Epithelial cell of esophagus (primary cell): ENCODE data around the gene PLXNB1.

Experiments
- DNase-seq: peaks from one replicate; pipeline ENCODE4 v3.0.0; 2010; ENCODE audit warnings: low read depth
- H3K4me3 ChIP-seq: 2 replicates; pipeline ENCODE4 v1.5.1; 2011; ENCODE audit warnings: mild to moderate bottlenecking, low read length, control low read depth
- CTCF ChIP-seq: IDR thresholded peaks from 2 replicates; pipeline ENCODE4 v1.5.1; 2011; ENCODE audit warnings: low read depth, mild to moderate bottlenecking, low read length, control low read depth, inconsistent platforms; ENCODE audit not compliant: insufficient read depth; ENCODE audit errors: missing control alignments

Gene PLXNB1

GRCh38 chr3:48387634-48388033 is 42.3 kb downstream of the PLXNB1 start:
- DNase-seq = peak; percentile 34
- TF ChIP-seq CTCF = no peak
- no peak overlapping the region for H3K4me3 ChIP-seq

GRCh38 chr3:48372862-48373435 is 56.9 kb downstream of the PLXNB1 start:
- DNase-seq = no peak
- no peak for TF ChIP-seq CTCF
- no peak overlapping the region for H3K4me3 ChIP-seq

- TF ChIP-seq CTCF = no peak
Measured at GRCh38 chr3:48372377-48372770, 57.5 kb downstream of the PLXNB1 start.

GRCh38 chr3:48371651-48372376 is 58.1 kb downstream of the PLXNB1 start, which contains the start of gene FBXW12:
TSS of gene FBXW12 (plus strand) at chr3:48372219. CDS start at chr3:48372768, 549 bp downstream.
- no peak for DNase-seq
- TF ChIP-seq CTCF = no peak

More at GRCh38 chr3:48372377-48372770, 57.5 kb downstream of the PLXNB1 start:
- DNase-seq = no peak
- no peak overlapping the region for H3K4me3 ChIP-seq

GRCh38 chr3:48370333-48370713 is 59.6 kb downstream of the PLXNB1 start:
- no peak for DNase-seq
- H3K4me3 ChIP-seq = no peak overlapping the region

More at GRCh38 chr3:48371651-48372376, 58.1 kb downstream of the PLXNB1 start, which contains the start of gene FBXW12:
- no peak within 1 kb of the TSS for H3K4me3 ChIP-seq

GRCh38 chr3:48369693-48370332 is 60.1 kb downstream of the PLXNB1 start:
- no peak for TF ChIP-seq CTCF
- DNase-seq = no peak
- H3K4me3 ChIP-seq = no peak overlapping the region

More at GRCh38 chr3:48370333-48370713, 59.6 kb downstream of the PLXNB1 start:
- no peak for TF ChIP-seq CTCF
